Amniotic stem cell (primary cell): ENCODE measurements around the gene RAD51B.

Experiments
- DNase-seq: peaks from one replicate; lab custom pipeline; 2025; lab: John Stamatoyannopoulos, UW

RAD51B gene

DNA sequence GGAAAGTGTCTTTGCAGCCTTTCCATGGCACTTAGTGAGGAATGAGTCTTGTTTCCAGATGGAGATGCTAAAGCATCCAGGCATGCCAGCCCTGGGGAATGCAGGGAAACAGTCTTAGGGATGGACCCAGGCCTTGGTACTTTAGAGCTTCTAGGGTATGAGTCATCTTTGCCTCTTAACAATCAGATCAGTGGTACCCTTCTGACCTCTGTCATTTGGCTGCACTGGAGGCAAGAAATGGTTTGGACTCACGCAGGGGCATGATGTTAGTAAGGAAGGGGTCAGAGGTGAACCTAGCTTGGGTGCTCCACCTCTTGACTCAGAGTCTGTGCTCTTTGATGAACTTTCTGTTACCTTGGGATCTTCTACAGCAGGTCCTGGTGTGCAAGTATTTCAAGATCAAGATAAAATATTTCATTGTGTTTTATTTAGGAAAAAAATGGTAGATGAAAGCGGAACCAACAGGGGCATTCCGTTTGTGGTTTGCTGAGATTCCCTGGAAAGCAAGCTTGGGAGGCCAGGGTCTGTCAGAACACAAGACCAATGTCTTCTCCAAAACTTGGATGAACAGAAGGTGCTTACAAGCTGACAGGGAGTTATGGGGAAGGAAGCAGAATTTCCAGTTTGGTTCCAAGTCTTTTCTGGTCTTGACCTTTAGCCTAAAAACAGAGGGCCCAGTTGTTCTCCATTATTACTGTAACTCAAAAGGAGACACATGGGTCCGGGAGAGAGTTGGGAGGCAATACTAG, 757.1 kb downstream of the RAD51B start:
- DNase-seq = no peak

DNA sequence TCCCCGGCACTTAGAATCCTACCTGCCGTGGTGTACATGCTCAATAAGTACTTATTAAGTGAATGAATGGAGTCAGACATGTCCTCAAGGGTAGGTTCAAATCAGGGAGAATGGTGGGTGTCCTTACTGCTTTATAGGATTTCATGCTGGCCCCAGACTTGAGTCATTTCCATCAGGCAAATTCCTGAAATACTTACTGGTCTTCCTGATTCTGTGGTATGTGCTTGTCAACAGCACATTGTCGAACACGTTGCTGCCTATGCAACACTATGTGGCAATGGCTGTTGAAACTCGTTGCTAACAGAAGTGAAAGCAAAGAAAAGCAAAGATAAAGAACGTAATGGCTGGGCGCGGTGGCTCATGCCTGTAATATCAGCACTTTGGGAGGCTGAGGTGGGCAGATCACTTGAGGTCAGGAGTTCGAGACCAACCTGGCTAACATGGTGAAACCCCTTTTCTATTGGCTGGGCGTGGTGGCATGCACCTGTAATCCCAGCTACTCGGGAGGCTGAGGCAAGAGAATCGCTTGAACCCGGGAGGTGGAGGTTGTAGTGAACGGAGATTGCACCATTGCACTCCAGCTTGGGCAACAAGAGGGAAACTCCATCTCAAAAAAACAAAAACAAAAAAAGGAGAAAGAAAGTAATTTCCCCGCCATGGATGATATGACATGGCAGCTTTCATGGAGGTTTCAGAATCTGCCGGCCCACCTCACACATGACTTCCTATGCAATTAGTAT, 758.4 kb downstream of the RAD51B start:
- DNase-seq = peak; percentile 79

DNA sequence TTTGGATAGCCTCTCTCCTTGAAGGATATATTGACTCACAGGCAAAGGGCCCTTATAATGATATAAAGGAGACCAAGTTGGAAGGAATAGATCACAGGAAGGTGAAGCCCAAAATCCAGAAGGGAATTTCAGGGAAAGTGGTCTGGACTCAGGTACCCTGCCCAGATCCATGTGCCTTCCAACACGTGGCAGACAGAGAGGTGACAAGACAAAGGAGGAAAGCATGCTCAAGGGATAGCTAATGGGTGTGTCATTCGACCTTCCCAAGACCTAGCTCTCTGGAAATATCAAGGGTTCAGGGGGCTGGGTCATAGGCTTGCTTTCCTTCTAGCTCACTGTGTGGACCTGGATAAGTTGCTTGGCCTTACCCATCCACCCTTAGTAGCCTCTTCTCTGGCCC, 759.0 kb downstream of the RAD51B start:
- no peak for DNase-seq

DNA sequence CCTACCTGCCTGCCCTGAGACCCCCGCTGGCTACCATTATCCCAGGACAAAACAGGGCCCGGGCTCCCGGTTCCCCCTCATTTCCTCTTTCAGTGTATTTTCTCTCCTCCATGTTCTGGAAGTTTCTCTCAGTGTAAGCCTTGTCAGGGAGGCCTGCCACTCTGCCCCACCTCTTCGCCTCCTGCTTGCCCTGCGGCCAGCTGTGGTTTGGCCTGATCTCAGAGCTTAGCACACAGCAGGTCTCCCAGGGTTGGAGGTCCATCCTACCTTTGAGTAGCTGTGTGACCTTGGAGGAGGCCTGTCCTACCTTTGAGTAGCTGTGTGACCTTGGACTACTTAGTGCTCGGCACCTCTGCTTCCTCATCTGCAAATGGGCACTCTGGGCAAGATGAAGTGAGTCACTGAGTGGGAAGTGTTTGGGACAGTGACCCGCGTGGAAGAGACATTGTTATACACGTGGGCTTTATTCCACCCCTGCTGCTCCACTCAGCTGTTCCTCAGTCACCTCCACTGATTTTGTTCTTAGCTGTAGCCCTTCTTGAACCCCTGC, 760.6 kb downstream of the RAD51B start:
- no peak for DNase-seq

DNA sequence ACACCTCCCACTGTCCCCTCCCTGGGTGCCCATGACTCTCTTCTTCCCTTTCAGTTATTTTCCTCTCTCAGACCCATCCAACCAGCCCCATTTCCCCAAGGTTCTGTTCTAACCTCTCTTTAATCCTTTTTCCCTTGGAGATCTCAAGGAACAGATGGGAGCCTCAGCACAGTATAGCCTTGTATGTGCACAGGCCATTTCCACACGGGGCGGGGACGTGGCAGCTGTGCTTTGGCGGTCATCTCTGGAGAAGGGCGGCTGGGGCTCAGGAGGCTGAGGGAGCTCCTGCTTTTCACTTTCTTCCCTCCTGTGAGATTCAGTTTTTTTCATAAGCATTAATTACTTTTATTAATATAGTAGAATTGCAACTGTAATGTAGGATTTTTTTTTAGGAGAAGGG, 761.1 kb downstream of the RAD51B start:
- DNase-seq = no peak

DNA sequence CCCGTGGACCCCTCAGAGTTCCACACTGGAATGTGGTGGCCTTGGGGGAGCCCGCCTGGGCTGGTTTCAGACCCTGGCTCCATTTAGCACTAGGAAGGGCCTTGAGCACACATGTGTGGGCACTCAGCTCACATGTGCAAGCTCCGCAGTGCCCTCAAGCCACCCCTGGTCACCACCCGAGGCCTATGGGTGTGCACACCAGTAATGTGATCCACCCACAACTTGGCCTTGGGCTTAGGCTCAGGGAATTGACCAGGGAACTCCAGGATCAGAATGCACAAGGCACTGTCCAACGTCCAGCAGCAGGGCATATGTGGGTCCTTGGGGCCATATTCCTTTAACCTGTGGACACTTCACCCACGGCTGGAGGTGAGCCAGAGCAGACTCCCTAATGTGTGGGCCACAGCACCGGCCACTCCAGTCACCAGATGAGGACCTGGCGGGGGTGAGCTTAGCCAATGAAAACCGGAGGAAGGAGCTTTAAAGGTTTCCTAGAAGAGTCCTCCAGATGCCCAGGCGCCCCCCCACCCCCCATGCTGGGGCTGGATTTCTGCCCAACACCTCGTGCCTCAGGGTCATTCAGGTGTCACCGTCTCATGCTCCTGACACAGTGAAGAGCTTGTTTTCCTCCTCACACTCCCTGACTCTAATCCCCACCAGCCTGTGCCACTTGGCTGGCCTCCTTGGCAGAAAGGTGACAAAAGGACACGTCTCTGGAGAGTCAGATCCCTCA, 764.1 kb downstream of the RAD51B start:
- DNase-seq = no peak

DNA sequence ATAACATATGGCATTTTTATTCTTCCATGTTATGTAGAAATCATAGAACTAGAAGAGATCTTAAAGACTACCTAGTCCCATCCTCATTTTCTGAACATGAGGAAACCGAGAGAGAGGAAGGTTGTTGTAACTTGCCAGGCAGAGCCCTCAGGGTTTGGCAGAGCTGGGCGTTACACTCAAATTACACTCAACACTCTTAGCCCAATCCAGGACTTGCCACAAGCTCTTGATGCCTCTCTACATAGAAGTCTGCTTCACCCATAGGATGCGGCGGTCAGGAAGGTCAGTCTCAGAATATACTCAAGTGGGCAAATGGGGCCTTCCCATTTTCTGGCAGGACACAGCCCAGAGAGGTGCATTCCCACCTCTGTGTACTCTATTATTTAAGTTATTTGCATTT, 765.2 kb downstream of the RAD51B start:
- no peak for DNase-seq

DNA sequence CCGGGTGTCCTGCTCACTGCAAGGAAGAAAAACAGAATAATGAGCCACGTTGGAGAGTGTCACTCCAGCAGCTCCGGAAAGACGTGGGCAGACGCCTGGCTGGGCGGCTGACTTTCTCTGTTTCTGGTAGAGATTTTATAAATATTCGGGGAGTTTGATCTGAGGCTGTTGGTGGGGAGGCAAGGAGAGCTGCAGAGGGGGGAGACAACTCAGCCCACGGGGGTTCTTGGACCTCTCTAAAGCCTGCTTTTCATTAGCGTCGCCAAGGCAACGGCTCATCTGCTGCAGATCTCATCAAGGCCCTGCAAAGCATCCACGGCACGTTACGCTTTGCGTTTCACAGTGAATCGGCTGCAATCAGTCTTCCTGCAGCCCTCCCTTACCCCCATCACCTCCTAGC, 766.1 kb downstream of the RAD51B start:
- no peak for DNase-seq

DNA sequence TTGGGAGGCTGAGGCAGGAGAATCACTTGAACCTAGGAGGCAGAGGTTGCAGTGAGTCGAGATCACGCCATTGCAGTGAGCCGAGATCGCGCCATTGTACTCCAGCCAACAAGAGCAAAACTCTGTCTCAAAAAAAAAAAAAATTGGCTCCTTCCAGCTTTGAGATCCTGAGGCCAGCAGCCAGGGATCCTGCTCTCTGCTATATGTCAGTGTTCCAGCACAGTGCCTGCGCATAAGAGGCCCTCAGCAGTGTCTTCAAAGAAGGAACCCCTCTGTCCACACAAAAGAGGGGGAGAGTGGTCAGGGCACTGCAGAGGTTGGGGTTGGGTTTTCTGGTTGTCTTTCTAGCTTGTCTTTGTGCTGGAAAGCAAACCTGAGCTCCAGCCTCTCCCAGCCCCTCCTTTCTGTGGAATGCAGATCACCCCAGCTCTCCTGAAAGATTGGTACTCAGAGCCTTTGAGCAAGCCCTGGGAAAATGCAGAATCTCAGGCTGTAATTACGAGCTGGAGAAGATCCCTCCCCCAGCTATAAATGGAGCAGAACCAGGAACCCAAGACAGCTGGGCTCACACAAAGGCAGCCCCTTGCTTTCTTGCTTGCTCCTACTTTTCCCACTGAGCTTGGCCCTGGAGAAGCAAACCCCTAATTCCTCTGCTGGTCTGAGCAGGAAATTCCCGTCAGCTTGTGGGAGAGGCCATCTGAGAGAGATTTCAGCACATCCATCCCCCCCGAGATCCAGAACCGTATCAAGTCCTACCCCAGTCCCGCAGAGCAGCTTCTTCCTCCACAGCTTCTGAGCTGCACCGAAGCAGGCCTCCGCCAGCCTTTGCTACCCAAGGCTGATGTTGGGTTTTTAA, 767.5 kb downstream of the RAD51B start:
- DNase-seq = no peak

DNA sequence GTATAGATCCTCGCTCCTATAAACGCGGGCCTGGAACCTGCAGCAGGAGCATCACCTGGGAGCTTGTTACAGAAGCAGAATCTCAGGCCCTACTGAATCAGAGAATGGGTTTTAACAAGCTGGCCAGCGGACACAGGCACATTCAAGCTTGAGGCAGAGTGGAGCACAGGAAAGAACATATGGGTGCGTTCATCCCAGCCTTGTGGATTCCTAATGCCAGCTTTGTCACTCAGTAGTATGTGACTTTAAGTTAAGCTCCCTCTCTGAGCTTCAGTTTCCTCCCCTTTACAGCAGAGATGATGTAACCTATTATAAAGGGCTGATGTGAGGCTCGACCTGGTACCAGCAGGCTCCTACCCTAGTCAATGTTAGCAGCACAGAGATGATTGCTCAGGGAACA, 768.4 kb downstream of the RAD51B start:
- no peak for DNase-seq

DNA sequence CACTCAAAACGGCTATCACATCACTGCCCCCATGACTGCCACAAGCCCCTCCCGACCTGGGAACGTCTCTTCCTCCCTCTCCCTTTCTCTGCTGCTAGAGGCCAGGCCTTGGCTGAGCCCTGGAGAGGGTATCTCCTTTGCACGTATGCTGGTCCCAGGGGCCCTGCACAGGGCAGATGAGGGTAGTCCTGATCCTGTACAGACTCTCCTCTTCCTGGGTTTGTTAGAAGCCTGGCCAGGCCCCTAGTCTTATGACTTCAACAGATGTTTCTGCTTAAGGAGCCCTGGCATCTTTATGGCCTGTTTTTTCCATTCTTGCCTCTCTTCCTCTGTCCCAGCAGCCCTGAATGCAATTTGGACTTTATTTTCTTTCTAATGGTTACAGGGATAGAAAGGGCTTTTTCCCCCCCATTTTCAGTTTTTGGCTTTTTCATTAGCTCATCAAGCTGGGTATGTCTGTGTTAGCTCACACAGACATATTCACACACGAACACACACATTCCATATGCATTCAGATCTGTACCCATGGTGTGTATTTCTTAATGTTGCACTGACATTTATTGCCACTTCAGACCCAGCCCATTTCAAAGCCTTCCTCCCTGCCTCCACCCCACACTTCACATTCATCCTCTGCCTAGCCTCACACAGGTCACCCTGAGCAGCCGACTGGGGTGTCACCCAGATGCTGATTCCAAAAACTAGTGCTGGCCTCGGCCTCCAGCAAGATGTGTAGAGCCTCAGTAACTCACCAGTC, 770.0 kb downstream of the RAD51B start:
- no peak for DNase-seq

DNA sequence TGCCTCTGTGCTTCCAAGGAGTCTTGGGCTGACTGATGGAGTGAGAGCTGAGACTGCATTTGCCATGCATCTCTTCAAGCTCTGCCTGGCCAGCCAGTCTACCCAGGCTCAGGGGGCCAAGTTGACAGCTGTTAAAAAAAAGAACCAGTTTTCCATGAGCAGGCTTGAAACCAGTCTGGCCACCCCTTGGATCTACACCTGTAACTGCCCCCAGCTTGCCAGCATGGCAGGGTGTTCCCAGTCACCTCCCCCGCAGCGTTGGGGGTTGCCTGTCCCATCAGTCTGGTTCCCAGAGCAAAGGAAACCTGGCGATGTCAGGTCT, 770.6 kb downstream of the RAD51B start:
- no peak for DNase-seq

DNA sequence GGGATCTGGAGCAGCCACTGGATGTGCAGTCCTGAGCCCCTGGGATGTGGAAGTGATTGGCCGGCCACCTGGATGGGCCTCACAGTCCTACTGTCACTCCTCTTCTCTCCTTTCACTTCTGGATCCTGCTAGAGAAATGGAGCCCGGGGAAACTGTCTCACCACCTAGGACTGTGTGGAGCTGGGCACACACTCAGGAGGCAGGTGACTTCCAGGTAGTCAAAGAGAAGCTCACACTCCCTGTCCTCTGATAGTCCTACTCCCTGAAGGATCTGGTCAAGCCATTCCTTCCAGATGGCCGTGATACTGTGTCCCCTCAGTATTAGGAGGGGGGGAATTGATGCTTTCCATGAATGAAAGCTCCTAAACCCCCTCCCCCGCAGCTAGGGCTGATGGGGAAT, 772.2 kb downstream of the RAD51B start:
- DNase-seq = no peak

DNA sequence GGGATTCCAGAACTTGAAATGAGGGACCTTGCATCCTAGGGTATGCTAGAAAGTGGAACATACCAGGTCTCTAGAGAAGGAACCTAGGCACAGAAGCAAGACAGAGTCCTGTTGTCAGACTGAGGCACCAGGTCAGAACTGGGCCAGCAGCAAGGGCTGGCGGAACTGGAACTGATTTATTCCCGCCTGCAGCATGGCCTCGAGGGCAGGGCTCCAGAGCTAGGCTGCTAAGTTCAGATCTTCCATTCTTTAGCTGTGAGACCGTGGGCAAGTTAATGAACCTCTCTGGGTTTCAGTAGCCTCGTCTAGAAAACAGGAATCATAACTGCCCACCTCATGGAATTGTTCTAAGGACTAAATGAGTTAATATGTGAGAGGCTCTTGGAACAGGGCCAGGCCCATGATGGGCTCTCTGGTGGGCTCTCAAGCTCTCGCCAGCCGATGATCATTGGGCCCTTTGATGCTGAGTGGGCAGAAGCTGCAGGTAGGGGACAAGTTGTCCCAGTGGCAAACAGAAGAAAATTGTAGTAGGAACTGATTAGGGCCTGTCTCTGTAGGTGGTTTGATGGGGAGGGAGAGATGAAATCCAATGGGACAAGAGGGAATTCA, 773.5 kb downstream of the RAD51B start:
- DNase-seq = no peak

DNA sequence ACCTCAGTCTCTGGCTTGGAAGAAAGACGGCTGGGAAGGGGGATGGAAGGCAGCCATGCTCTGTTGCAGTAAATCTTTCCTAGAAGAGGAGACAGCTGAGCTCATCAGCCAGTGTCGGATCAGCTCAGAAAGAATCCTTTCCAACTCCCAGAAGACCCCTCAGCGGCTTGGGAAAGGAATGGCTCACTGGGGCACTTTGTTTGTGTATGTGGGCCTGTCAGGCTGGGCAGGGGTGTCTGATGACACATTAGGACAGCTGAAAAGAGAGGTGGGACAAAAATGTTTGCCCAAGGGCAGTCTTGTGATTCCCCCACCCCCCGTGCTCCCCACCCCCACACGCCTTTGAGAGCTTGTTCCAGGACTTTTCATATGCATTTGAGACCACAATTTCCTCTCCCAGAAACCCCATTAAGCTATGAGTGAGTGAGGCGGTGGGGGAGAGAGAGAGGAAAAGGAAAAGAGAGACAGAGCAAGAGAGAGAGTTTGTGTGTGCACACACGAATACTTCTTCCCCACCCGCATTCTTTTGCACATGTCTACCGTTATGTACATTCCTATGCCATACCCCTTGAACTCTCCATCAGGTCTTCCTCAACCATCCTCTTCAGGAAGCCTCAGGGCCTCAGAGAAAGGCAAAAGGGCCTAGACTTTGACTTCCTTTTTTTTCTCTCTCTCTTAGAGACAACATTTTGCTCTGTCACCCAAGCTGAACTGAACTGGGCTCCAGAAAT, 774.4 kb downstream of the RAD51B start:
- no peak for DNase-seq

DNA sequence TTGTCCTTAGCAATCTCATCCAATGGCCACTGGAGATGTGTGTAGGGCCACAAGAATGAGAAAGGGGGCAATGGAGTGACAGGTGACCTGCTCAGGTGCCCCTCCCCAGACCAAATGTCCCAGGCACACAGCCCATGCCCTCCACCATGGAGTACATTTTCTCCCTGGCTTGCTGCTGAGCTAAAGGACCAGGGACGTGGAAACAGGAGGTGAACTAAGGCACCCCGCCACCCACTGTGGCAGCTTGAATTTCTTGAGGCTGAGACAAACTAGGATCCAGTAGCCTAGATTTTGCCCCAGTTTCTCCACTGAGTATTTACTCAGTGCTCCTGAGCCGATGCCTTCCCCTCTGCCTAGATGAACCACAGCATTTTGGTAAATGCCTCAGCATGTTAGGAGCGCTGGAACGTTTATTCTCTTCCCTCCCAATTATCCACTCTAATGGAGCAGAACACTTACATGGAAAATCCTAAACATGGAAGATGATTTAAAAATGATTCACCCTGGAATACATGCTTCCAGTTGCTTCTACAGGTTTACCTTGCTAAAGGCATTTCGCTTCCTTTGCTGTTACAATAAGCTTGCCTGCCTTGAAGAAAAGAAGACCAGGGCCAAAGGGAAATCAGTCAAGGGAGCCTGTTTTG, 775.3 kb downstream of the RAD51B start:
- no peak for DNase-seq

DNA sequence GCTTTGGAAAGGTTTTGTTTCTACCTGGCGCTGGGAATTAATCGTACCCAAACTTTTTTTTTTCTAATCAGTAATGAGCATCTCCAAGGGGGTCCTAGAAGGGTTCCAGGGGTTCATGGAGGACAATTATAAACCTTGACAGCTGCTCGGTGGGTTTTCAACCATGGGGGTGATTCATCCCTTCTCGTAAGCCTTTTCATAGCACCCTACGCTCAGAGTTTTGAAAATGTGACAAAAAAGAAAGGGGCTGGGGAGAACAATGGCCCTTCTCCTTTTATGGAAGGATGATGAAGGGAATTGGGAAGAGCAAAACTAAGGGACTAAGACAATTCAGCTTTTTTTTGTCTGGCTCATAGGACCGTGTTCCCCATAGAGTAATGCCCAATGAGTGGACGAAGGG, 776.6 kb downstream of the RAD51B start:
- DNase-seq = no peak

DNA sequence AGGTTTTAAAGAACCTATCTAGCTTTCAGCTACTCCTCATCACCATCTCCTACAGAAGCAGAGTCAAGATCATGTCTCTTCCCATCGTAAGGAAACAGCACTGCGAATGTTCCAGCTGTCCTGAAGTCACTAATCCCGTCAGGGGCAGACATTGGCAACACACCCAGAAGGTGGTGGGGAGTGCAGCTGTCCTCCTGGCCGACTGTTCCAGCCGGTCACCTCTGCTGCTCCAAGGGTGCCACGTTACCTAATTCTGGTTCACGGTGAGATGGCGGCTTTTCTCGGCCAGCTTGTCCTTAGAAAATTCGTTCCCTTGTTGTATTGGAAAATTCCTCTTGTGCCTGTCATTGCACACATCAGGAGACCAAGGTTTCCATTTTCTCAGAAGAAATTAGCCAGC, 777.1 kb downstream of the RAD51B start:
- DNase-seq = no peak

DNA sequence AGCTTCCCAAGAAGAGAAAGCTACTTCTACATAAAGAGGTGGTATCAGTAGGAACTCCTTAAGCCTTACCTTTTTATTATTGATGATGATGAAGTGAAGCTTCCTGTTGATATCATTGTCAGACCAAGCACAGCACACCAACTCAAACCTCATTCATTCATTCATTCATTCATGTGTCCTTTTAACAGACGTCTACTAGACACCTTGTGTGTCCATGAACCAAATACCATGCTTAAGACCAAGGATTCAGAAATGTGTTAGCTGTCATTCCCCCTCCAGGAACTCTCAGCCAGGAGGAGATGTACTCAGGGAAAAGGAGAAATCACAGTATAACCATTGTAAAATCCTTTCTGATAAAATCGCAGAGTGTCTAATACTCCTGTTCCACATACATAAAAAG, 778.5 kb downstream of the RAD51B start:
- no peak for DNase-seq
